HEK293T (cell line): ENCODE measurements around the gene HOXC6.

Source experiments
- BHLHE40 ChIP-seq: fragments of 450-650 bp; IDR thresholded peaks from 2 replicates; pipeline ENCODE4 v1.6.1; 2016; ENCODE audit warnings: mild to moderate bottlenecking, moderate library complexity, borderline replicate concordance
- ELF4 ChIP-seq: fragments of 450-650 bp; IDR thresholded peaks from 2 replicates; pipeline ENCODE4 v1.6.1; 2017; ENCODE audit warnings: antibody characterized with exemption
- FOXK2 ChIP-seq: fragments of 450-650 bp; IDR thresholded peaks from 2 replicates; pipeline ENCODE4 v1.6.1; 2016; ENCODE audit warnings: mild to moderate bottlenecking
- FOXM1 ChIP-seq: fragments of 450-650 bp; IDR thresholded peaks from 2 replicates; pipeline ENCODE4 v1.6.1; 2017; ENCODE audit warnings: mild to moderate bottlenecking, borderline replicate concordance

GRCh38 chr12:54016051-54016450 is 12.2 kb upstream of the HOXC6 start:
- TF ChIP-seq ELF4 (no peak), BHLHE40 (no peak), FOXK2 (no peak), FOXM1 (no peak)
